Liver (tissue), 9 donors: Measurements from ENCODE around the gene KNCN. TPM values are rescaled to one million over a fixed set of nuclear protein-coding genes. Genes with fewer than 3 reads are reported as not detected.

Source experiments
- DNase-seq: peaks from one replicate; pipeline ENCODE4 v3.0.0-alpha.2; 2017; ENCODE audit warnings: low spot score
- H3K27ac ChIP-seq, 2 donors: one replicate each; pipeline ENCODE4 v1.7.0; 2013; ENCODE audit warnings: inconsistent platforms in 2 of 2, low read length in 2 of 2, control low read depth in 1 of 2, low read depth in 1 of 2, mild to moderate bottlenecking in 1 of 2
- H3K27me3 ChIP-seq, 4 donors: one replicate each; pipeline versions ENCODE4 v1.6.1 to v1.7.0; 2013; ENCODE audit warnings: low read length in 3 of 4, inconsistent platforms in 1 of 4, mild to moderate bottlenecking in 1 of 4, moderate library complexity in 1 of 4; ENCODE audit not compliant: control insufficient read depth in 4 of 4, insufficient read depth in 4 of 4
- H3K36me3 ChIP-seq, 4 donors: one replicate each; pipeline versions ENCODE4 v1.6.1 to v1.7.0; 2013; ENCODE audit warnings: low read length in 3 of 4, mild to moderate bottlenecking in 3 of 4, low read depth in 1 of 4, moderate library complexity in 1 of 4; ENCODE audit not compliant: control insufficient read depth in 4 of 4, insufficient read depth in 3 of 4
- H3K4me1 ChIP-seq, 4 donors: one replicate each; pipeline versions ENCODE4 v1.6.1 to v1.7.0; 2013; ENCODE audit warnings: low read length in 3 of 4, mild to moderate bottlenecking in 3 of 4, moderate library complexity in 1 of 4; ENCODE audit not compliant: control insufficient read depth in 4 of 4, insufficient read depth in 4 of 4
- H3K4me3 ChIP-seq, 3 donors: one replicate each; pipeline versions ENCODE4 v1.6.1 to v1.7.0; 2013; ENCODE audit warnings: low read length in 3 of 3, control low read depth in 1 of 3, low read depth in 1 of 3, mild to moderate bottlenecking in 1 of 3
- H3K9ac ChIP-seq, 2 donors: one replicate each; pipeline ENCODE4 v1.7.0; 2013; ENCODE audit warnings: low read length in 2 of 2, mild to moderate bottlenecking in 2 of 2, moderate library complexity in 2 of 2, control low read depth in 1 of 2, low read depth in 1 of 2
- H3K9me3 ChIP-seq, 4 donors: one replicate each; pipeline versions ENCODE4 v1.6.1 to v1.7.0; 2013; ENCODE audit warnings: low read length in 3 of 4; ENCODE audit not compliant: control insufficient read depth in 4 of 4
- EGR1 ChIP-seq, 2 donors: IDR thresholded peaks; 2 replicates each; pipeline ENCODE4 v1.6.1; 2016 to 2018; ENCODE audit warnings: antibody characterized with exemption in 2 of 2, low read depth in 2 of 2
- FOXA1 ChIP-seq: IDR thresholded peaks from 2 replicates; pipeline ENCODE4 v1.6.1; 2016; ENCODE audit warnings: antibody characterized with exemption
- FOXA2 ChIP-seq: IDR thresholded peaks from 2 replicates; pipeline ENCODE4 v1.6.1; 2016; ENCODE audit warnings: antibody characterized with exemption
- HNF4A ChIP-seq, 2 donors: conservative IDR thresholded peaks; 2 replicates each; pipeline ENCODE4 v1.6.1; 2016; ENCODE audit warnings: antibody characterized with exemption in 2 of 2, mild to moderate bottlenecking in 2 of 2
- JUND ChIP-seq, 2 donors: IDR thresholded peaks; 2 replicates each; pipeline ENCODE4 v1.6.1; 2016; ENCODE audit warnings: antibody characterized with exemption in 2 of 2
- RAD21 ChIP-seq, 2 donors: IDR thresholded peaks; 2 replicates each; pipeline ENCODE4 v1.6.1; 2016; ENCODE audit warnings: antibody characterized with exemption in 2 of 2, mild to moderate bottlenecking in 2 of 2
- RXRA ChIP-seq, 2 donors: IDR thresholded peaks; 2 replicates each; pipeline ENCODE4 v1.6.1; 2017 to 2018; ENCODE audit warnings: antibody characterized with exemption in 2 of 2, mild to moderate bottlenecking in 1 of 2
- SP1 ChIP-seq: IDR thresholded peaks from 2 replicates; pipeline ENCODE4 v1.6.1; 2018; ENCODE audit warnings: antibody characterized with exemption, mild to moderate bottlenecking
- TAF1 ChIP-seq: conservative IDR thresholded peaks from 2 replicates; pipeline ENCODE4 v1.6.1; 2016; ENCODE audit warnings: antibody characterized with exemption, mild to moderate bottlenecking
- ZBTB33 ChIP-seq: IDR thresholded peaks from 2 replicates; pipeline ENCODE4 v1.6.1; 2016; ENCODE audit warnings: antibody characterized with exemption
- WGBS: extraction: QIAGEN DNeasy Blood & Tissue Kit; methylation state at CpG from one replicate; pipeline ENCODE4 v1.1.7; 2013; 5-methylcytosine and 5-hydroxymethylcytosine counted together
- polyA plus RNA-seq, 2 donors: library from polyadenylated mRNA; stranded (reverse) in 1 of 2; unstranded in 1 of 2; fragments of 200-250 nt in 1 of 2; fragments of >200 nt in 1 of 2; fragmentation: Nextera tagmentation in 1 of 2; extraction: Ambion mirVana in 1 of 2; gene quantifications; one replicate each; pipeline versions ENCODE4 v1.2.1 to v1.2.3, GENCODE V29; 2013 to 2015
- total RNA-seq, 2 donors: library from RNA; depleted of rRNA; stranded (reverse); fragments of >200 nt; gene quantifications; one replicate each; pipeline ENCODE4 v1.2.3, GENCODE V29; 2014
- TF ChIP-seq, protein P1 (sequence below): fragments of 150-350 bp; IDR thresholded peaks from 2 replicates; pipeline ENCODE4 v1.5.1; 2017; ENCODE audit warnings: improper control_type of control experiment, low read depth, low read length; ENCODE audit not compliant: missing input control
- donor health status: healthy.
- donor health status: healthy.
- donor health status: healthy.
- donor health status: healthy.
- donor health status: healthy.

KNCN gene
- total and polyA plus RNA-seq, 4 donors = not detected

GRCh38 chr1:46549697-46550681 is 1.5 kb downstream of the KNCN start:
- 48% methylated on average over 20 of the region's 20 CpGs for WGBS

DNA sequence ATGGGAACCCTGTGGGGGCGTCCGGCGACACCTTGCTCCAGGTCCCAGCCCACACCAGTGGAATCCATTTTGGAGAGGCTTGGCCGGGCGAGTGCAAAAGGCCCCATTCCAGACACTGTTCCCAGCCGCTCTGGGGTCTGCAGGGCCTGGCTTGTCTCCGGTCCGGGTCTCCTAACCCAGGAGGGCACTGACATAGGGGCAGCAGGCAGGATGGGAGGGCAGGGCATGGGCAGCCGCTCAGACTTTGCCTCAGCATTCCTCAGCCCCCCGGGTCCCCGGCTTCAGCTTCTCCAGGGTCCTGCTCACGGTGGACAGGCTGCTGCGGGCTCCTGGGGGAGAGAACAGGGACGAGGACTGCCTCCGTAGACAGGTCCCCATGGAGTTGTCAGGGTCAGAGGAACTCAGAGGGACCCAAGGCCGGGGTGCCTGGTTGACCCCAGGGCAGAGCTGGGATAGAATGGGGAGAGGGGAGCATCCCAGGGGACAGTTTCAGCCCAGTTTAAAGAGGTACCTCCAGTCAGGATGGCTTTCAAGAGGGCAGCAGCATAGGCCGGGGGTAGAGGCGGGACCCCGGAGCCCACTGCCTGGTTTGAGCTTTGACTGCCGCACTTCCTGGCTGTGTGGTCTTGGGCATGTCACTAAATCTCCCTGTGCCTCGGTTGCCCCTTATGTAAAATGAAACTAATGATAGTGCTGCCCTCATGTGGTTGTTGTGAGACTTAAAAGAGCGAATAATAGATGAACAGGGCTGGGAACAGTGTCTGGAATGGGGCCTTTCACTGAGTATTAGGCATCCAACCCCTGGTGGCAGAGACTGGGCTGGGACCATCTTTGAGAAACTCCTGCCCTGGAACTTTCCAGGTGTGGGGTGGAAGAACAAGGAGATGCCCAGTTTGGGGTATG is 3.7 kb downstream of the KNCN start:
- H3K9ac ChIP-seq = no peak overlapping the region
- H3K4me3 ChIP-seq = no peak overlapping the region
- H3K36me3 ChIP-seq = no peaks in the 10 kb centered on the region
- H3K4me1 ChIP-seq = no peaks in the 10 kb centered on the region
- no peaks in the 10 kb centered on the region for H3K9me3 ChIP-seq
- 75% methylated on average over 22 of the region's 22 CpGs for WGBS
- no peak for DNase-seq
- H3K27me3 ChIP-seq = peaks cover 0 to 4% (median 1%) of the 10 kb centered on the region in 4 donors
- no peak for TF ChIP-seq FOXA2
- TF ChIP-seq RAD21 (IDR thresholded peaks at IDR 0.05) = peak in 1 of 2 donors; percentile 69
- TF ChIP-seq, protein P1, sequence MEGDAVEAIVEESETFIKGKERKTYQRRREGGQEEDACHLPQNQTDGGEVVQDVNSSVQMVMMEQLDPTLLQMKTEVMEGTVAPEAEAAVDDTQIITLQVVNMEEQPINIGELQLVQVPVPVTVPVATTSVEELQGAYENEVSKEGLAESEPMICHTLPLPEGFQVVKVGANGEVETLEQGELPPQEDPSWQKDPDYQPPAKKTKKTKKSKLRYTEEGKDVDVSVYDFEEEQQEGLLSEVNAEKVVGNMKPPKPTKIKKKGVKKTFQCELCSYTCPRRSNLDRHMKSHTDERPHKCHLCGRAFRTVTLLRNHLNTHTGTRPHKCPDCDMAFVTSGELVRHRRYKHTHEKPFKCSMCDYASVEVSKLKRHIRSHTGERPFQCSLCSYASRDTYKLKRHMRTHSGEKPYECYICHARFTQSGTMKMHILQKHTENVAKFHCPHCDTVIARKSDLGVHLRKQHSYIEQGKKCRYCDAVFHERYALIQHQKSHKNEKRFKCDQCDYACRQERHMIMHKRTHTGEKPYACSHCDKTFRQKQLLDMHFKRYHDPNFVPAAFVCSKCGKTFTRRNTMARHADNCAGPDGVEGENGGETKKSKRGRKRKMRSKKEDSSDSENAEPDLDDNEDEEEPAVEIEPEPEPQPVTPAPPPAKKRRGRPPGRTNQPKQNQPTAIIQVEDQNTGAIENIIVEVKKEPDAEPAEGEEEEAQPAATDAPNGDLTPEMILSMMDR = peak; percentile 39
- no peak for TF ChIP-seq RXRA (IDR thresholded peaks at IDR 0.05)
- no peak for TF ChIP-seq JUND (IDR thresholded peaks at IDR 0.05)
- no peak for TF ChIP-seq FOXA1
- no peak for TF ChIP-seq EGR1 (IDR thresholded peaks at IDR 0.05; ENCODE audit: low read depth in 2 of 2)
- no peak overlapping the region for H3K27ac ChIP-seq

More at GRCh38 chr1:46549697-46550681, 1.5 kb downstream of the KNCN start:
- Histone ChIP-seq H3K9me3 (no peaks in the 10 kb centered on the region), H3K4me1 (no peaks in the 10 kb centered on the region), H3K27ac (no peak overlapping the region), H3K27me3 (no peaks in the 10 kb centered on the region), H3K4me3 (no peak overlapping the region), H3K9ac (no peak overlapping the region), H3K36me3 (no peaks in the 10 kb centered on the region)
- DNase-seq = no peak
- TF ChIP-seq SP1 (no peak), RAD21 (IDR thresholded peaks at IDR 0.05) (no peak), TAF1 (no peak)

- H3K4me1 ChIP-seq = peaks cover 0 to 2% (median 0%) of the 10 kb centered on the region in 4 donors
- H3K4me3 ChIP-seq = no peak overlapping the region
- no peak overlapping the region for H3K27ac ChIP-seq
- no peak for DNase-seq
- no peaks in the 10 kb centered on the region for H3K36me3 ChIP-seq
- WGBS = 70% methylated on average over 5 of the region's 5 CpGs
- peaks cover 0 to 4% (median 1%) of the 10 kb centered on the region in 4 donors for H3K27me3 ChIP-seq
- H3K9me3 ChIP-seq = no peaks in the 10 kb centered on the region
- no peak overlapping the region for H3K9ac ChIP-seq
- no peak for TF ChIP-seq RXRA (IDR thresholded peaks at IDR 0.05)
- TF ChIP-seq ZBTB33 = no peak
- no peak for TF ChIP-seq HNF4A (conservative IDR thresholded peaks at IDR 0.05)
- no peak for TF ChIP-seq JUND (IDR thresholded peaks at IDR 0.05)
Measured at GRCh38 chr1:46546210-46546609, 5.2 kb downstream of the KNCN start.
